Measurements from ENCODE around the gene HSD17B1.
"Not testable (repeated sequence)": the region's sequence is repeated elsewhere in the genome, so short reads cannot be mapped to it uniquely, and the experiment has no call there.

Gene HSD17B1

DNA sequence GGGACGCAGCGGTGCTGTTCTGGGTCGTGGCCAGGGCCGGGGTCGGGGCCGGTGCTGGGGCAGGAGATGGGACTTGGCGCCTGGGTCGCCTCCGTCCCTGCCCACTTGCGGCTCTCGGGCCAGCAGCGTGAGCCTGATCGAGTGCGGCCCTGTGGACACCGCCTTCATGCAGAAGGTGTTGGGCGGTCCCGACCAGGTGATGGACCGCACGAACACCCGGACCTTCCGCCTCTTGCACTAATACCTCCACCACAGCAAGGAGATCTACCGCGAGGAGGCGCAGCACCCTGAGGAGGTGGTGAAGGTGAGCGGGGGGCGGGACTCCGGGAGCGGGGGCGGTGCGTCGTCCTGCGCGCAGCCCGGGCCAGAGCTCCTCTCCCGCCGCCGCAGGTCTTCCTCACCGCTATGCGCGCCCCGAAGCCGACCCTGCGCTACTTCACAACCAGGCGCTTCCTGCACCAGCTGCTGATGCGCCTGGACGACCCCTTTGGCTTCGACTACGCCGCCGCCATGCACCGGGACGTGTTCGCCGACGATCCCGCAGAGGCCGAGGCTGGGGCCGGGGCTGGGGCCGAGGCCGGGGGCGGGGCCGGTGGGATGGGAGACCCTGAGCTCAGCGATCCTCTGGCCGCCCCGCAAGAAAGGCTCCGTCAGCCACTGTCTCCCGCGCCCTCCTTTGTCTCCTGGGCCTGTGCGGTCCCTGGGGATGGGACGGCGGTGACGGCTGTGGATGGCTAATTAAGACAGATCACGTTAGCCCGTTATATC lies 4.5 kb upstream of the HSD17B1 start:
- FAIRE-seq, result no peak

DNA sequence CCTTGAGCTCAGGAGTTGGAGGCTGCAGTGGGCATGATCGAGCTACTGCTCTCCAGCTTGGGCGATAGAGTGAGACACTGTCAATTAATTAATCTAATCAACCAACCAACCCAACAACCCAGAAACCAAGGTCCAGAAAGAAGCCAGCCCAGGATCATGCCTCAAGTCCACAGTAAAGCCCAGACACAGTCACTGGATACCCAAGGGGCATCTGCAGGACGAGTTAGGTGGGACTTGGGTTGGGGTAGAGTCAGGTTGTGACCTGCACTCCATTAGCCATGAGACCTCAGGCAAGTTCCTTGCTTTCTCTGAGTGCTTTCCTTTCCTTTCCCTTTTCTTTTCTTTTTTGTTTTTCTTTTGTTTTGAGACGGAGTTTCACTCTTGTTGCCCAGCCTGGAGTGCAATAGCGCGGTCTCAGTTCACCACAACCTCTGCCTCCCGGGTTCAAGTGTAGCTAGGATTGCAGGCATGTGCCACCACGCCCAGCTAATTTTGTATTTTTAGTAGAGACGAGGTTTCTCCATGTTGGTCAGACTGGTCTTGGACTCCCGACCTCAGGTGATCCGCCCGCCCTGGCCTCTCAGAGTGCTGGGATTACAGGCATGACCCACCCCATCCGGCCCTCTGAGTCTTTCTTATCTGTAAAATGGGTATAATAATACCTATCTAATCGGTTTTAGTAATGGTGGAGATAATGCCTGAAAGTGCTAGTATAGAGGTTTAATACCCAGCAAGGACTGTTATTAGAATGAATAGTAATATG lies 3.5 kb upstream of the HSD17B1 start:
- FAIRE-seq, result no peak

DNA sequence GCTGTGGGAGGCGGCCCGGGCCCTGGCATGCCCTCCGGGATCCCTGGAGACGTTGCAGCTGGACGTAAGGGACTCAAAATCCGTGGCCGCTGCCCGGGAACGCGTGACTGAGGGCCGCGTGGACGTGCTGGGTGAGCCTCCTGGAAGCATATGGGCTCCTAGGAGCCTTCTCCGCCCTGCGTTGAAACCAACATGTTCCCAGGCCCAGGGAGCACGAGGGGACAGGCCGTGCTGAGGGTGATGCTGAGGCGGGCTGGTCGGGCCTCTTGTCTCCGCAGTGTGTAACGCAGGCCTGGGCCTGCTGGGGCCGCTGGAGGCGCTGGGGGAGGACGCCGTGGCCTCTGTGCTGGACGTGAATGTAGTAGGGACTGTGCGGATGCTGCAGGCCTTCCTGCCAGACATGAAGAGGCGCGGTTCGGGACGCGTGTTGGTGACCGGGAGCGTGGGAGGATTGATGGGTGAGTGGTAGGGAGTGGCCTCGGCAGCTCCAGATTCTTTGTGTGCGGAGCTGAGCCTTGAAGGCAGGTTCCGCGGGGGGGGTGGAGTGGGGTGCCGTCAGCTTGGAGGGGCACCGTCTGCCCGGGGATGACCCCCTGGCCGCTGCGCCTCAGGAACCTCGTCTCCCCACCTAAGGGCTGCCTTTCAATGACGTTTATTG lies 567 bp downstream of the HSD17B1 start:
- no peak for FAIRE-seq

DNA sequence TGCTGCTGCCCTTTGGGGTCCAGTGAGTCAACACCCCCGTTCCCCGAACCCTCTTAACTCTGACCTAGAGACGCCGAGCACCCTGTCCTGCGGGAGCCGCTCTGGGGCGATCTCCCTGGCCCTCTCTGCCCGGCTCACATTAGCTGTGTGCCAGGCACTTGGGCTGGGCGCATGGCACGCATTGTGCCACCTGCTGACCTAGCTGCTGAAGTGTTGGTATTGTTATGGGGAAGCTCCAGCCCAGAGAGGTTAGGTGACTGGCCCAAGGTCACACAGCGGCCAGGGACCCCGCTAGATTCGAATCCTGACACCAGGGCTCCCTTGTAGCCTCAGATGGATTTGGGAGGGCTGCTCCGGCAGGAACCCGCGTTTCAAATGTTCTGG lies 1.1 kb downstream of the HSD17B1 start:
- FAIRE-seq, result no peak

DNA sequence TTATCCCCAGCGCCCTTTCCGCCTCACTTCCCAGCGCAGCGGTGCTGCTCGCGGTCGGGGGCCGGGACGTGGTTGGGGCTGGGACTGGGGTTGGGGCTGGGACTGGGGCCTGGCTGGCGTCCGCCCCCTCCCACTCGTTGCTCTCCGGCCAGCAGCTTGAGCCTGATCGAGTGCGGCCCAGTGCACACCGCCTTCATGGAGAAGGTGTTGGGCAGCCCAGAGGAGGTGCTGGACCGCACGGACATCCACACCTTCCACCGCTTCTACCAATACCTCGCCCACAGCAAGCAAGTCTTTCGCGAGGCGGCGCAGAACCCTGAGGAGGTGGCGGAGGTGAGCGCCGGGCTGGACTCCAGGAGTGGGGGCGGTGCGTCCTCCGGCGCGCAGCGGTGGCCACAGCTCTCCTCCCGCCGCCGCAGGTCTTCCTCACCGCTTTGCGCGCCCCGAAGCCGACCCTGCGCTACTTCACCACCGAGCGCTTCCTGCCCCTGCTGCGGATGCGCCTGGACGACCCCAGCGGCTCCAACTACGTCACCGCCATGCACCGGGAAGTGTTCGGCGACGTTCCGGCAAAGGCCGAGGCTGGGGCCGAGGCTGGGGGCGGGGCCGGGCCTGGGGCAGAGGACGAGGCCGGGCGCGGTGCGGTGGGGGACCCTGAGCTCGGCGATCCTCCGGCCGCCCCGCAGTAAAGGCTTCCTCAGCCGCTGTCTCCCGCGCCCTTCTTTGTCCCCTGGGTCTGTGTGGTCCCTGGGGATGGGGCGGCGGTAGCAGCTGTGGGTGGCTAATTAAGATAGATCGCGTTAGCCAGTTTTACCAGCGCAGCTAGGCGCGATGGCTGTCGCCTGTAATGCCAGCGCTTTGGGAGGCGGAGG lies 1.8 kb downstream of the HSD17B1 start:
- FAIRE-seq, result no peak

DNA sequence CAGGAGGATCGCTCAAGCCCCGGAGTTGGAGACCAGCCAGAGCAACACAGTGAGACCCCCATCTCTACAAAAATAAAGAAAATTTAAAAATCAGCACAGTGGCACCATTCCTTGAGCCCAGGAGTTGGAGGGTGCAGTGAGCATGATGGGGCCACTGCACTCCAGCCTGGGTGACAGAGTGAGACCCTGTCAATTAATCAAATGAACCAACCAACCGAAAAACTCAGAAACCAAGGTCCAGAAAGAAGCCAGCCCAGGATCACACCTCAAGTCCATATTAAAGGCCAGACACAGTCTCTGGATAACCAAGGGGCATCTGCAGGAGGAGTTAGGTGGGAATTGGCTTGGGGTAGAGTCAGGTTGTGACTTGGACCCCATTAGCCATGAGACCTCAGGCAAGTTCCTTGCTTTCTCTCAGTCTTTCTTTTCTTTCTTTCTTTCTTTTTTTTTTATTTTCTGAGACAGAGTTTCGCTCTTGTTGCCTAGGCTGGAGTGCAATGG lies 2.4 kb downstream of the HSD17B1 start:
- FAIRE-seq, result no peak

DNA sequence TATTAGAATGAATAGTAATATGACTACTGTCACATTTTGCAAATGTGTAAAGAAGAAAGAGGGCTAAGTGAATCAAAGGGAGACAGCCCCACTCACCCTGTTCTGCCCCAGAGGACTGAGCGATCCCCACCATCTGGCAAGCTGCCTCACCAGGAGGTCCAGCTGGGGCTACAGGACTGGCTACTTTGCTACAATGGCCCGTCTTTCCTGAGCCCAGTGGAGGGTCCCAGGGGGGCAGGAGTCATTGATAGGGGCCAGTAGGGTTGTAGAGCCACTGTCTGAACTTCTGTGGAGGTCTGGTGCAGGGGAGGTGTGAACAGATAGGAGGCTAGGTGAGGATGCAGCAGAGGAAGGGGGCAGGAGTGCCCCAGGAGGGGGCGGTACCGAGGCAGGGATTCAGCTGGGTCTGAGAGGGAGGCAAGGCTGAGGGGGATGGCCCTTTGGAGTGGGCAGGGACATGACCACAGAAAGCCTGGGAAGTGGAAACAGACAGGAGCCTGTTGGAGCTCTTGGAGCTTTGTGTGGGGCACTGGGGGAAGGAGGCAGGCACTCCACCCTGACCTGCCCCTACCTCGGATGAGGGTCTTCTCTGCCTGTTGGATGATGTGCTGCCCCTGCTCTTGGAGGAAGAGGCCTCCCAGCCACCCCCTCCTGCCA lies 3.4 kb downstream of the HSD17B1 start:
- FAIRE-seq, result not testable (repeated sequence)

DNA sequence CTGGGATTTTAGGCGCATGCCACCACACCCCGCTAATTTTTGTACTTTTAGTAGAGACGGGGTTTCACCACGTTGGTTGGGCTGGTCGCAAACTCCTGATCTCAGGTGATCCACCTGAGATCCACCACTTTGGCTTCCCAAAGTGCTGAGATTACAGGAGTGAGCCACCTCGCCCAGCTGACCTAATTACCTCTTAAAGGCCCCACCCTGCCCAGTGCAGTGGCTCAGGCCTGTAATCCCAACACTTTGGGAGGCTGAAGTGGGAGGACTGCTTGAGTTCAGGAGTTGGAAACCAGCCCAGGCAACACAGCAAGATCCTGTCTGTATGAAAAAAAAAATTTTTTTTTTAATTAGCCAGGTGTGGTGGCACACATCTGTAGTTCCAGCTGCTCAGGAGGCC lies 6.4 kb downstream of the HSD17B1 start:
- FAIRE-seq, result no peak

DNA sequence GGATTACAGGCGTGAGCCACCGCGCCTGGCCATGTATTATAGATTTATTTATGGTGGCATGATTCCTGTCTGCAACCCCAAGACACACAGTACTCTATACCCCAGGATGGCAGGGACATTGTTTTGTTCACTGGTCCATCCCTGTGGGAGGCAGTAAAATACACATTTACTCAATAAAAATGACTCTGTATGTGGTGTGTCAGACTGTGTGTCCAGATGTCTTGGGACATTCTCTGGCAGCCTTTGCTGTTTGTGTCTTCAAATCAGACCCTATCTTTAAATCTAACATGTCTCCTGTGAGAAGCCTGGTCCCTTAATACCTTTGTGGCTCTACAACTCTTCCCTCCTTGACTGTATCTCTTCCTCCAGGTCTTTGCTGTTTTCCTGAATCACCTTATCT lies 7.5 kb downstream of the HSD17B1 start:
- FAIRE-seq, result no peak

DNA sequence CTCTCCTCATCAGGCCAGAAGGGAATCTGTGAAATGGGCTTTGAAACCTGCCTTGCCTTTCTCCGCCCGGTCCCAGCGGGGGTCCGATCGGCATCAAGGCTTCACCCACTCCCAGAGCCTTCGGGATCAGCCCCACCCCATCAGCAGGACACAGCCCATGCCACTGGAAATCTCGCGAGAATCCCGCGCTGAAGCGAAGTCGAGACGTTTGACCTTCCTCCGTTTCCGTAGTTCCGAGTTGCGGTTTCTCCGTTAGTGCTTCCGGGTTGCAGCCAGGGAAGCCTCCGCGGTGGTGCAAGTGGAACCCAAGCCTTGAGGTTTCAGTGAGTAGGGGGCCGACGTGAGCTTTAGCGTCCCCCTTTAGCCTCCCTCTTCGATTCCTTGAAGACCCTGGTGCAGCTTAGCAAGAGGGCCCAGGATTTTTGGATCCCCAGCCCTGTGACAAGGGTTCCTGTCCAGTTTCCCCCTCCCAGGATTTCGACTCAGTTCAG lies 9.2 kb downstream of the HSD17B1 start, which contains the start of gene COASY:
COASY (plus strand) TSS at position 252 of the 491 bp plus-strand sequence. CDS start 475 bp downstream, outside the sequence.
- FAIRE-seq, result no peak

DNA sequence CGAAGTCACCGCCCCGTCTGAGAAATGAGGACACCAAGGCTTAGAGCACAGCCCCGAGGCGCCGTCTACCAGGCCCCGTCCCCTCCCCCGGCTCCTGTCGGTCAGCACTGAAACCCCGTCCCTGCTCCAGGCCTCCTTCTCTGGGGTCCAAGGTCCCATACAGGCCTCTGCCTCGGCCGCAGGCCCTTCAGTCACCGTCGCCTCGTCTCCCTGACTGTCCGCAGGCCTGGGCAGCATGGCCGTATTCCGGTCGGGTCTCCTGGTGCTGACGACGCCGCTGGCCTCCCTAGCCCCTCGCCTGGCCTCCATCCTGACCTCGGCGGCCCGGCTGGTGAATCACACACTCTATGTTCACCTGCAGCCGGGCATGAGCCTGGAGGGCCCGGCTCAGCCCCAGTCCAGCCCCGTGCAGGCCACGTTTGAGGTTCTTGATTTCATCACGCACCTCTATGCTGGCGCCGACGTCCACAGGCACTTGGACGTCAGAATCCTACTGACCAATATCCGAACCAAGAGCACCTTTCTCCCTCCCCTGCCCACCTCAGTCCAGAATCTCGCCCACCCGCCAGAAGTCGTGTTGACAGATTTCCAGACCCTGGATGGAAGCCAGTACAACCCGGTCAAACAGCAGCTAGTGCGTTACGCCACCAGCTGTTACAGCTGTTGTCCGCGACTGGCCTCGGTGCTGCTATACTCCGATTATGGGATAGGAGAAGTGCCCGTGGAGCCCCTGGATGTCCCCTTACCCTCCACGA lies 9.8 kb downstream of the HSD17B1 start:
- FAIRE-seq, result no peak

DNA sequence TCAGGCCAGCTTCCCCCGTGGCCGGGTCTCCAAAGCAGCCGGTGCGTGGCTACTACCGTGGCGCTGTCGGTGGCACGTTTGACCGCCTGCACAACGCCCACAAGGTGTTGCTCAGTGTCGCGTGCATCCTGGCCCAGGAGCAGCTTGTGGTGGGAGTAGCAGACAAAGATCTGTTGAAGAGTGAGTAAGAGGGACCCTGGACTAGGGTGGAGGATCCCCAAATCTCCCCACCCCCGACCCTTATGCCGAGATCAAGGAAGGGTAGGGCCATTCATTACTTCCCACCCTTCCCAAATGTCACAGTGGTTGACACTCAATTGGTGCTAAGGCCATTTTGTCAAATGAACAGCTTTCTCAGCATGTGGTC lies 10.4 kb downstream of the HSD17B1 start:
- FAIRE-seq, result no peak

DNA sequence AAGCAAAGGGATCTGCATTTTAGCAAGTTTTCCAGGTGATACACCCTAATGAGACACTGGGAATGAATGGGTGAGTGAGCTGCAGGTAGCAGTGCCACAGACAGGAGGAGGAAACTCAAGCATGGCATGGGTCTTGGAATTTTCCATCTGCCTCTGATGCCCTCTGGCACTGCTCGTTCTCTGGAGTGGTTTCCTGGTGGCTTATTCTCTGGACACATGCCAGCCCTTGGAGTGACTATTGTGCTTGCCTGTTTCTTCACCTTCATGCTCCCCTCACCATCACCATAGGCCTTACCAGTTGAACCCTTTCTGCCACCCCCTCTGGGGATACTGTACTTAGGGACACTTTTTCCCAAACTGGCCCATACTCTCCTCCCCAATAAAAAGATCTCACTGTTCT lies 10.8 kb downstream of the HSD17B1 start:
- no peak for FAIRE-seq

DNA sequence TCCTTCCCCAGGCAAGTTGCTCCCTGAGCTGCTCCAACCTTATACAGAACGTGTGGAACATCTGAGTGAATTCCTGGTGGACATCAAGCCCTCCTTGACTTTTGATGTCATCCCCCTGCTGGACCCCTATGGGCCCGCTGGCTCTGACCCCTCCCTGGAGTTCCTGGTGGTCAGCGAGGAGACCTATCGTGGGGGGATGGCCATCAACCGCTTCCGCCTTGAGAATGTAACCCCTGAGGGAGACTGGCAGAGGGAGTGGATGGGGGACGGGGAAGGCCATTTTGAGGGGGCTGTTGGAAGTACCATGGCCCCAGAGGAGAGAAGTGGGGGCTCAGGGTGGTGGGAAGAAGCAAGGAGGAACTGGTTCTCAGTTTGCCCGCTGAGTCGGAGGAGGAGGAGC lies 11.2 kb downstream of the HSD17B1 start:
- FAIRE-seq, result no peak

DNA sequence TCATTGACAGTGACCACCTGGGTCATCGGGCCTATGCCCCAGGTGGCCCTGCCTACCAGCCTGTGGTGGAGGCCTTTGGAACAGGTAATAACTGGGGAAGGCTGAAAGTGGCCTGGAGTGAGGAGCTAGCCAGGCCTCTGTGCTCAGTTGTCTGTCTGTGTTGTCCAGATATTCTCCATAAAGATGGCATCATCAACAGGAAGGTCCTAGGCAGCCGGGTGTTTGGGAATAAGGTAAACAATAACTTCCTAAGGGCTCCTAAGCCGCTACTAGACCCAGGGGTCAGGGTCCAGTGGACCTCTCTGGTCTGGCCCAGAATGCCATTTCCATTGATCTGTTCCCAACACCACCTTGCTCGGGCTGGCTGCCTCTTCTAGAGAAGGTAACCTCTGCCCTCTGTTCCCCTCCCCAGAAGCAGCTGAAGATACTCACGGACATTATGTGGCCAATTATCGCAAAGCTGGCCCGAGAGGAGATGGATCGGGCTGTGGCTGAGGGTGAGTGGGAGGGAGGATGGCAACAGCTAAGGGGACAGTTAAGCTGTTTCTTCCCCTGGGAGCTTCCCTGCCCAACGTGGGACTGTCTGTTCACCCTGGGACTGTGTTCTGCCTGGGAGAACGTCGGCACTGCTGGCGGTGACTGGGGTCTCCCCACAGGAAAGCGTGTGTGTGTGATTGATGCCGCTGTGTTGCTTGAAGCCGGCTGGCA lies 12.2 kb downstream of the HSD17B1 start:
- no peak for FAIRE-seq

DNA sequence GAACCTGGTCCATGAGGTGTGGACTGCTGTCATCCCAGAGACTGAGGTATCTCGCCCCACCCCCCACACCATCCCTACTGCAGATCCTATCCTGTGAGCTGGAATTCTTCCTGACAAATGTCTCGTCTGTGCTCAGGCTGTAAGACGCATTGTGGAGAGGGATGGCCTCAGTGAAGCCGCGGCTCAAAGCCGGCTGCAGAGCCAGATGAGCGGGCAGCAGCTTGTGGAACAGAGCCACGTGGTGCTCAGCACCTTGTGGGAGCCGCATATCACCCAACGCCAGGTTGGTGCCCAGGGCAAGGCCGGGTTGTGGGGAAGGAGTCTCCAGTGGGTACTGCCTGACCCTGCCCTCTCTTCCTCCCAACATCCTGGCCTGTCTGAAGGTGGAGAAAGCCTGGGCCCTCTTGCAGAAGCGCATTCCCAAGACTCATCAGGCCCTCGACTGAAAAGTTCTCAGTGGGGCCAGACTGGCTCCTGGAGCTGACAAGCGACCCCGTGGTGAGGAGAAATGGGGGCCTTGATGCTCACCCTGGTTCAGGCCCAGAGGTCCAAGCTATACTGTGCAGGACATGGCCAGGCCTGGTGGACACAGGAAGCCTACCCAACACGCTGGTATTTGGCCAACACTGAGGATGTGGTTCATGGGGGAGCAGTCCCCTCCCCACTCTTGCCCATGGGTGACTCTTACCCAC lies 12.9 kb downstream of the HSD17B1 start:
- no peak for FAIRE-seq

DNA sequence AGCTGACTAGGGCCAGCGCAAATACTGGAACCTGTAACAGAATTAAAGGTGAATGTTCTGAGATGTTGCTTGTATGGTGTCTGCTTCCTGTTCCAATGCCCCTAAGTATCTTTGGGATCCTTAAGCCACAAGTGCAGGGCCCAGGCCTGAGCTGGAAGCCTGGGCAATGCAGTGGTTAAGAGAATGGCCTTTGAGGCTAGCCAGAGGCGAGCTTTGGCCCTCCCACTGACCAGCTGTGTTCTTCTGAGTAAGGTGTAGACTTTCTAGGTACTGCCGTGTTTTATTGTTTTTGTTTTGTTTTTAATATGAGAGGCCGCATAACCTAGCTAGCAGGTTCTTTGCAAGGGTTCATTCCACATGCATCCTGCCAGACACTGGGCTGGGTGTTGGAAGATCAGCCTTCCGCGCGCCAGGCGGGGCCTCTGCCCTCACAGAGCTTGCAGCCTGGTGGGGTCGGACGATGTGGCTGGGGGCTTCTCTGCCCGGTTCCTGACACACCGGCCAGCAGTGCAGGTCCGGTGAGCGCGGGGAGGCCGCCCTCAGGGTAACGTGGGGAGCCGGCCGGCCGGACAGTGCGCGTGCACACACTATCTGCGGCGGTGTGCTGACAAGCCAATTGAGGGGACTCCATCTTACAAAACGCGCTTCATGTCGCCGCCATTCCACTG lies 13.6 kb downstream of the HSD17B1 start:
- no peak for FAIRE-seq

DNA sequence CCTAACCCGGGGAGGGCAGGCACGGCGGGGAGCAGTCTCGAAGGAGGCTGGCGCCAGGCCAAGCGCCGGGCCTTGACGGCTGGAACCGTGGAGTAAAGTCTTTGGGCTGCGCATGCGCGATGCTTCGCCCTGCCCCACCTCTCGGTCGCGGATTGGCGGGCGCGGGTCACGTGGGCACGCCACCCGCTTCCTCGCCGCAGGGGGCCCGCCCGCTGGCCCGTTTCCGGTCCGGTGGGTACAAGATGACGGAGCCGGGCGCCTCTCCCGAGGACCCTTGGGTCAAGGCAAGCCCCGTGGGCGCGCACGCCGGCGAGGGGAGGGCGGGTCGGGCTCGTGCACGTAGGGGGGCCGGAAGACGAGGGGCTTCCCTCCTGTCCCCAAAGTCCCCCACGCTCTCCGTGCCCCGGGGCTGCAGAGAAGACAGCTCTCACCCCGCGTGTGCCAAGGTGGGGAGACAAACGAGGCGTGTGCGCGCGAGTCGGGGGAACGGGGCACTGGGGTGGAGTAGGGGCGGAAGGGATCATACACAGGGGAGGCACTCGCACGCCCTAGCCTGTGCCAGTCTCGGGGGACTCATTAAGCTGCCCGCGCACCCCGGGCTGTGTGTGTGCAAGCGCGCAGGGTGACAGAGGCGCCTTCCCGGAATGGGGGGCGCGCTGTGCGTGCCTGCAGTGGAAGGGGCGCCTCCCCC lies 14.3 kb downstream of the HSD17B1 start, which contains the start of gene MLX:
MLX (plus strand) TSS at position 218 of the 691 bp plus-strand sequence; CDS start at position 243, 25 bp downstream.
- no peak for FAIRE-seq
